H7 (cell line): ENCODE measurements around the gene TCF20. TPM values are rescaled to one million over a fixed set of nuclear protein-coding genes. Genes with fewer than 3 reads are reported as not detected.

ENCODE experiments used
- DNase-seq: peaks from one replicate; pipeline ENCODE4 v3.0.0; 2012
- H3K27me3 ChIP-seq: 2 replicates; pipeline ENCODE4 v1.6.0; 2011; ENCODE audit warnings: mild to moderate bottlenecking, low read length; ENCODE audit not compliant: control insufficient read depth, insufficient read depth
- H3K36me3 ChIP-seq: replicated peaks from 2 replicates; pipeline ENCODE4 v1.5.1; 2011; ENCODE audit warnings: low read length; ENCODE audit not compliant: control insufficient read depth, insufficient read depth
- H3K4me3 ChIP-seq: 2 replicates; pipeline ENCODE4 v1.5.1; 2011; ENCODE audit warnings: low read depth, mild to moderate bottlenecking, control low read depth, low read length, moderate library complexity; ENCODE audit not compliant: insufficient read depth
- total RNA-seq: library from RNA; depleted of rRNA; stranded (reverse); fragments of >200 nt; shearing (Covaris generic); gene quantifications from 2 replicates; pipeline ENCODE4 v1.2.3, GENCODE V29; 2014

TCF20 gene
- total RNA-seq, 1 experiment from 2014 or later = 39.8 TPM

GRCh38 chr22:42282252-42282942, 11.9 kb upstream of the TCF20 start:
- Histone ChIP-seq H3K4me3 (no peak overlapping the region), H3K27me3 (peaks cover 11% of the 10 kb centered on the region), H3K36me3 (no peaks in the 10 kb centered on the region)
- DNase-seq = peak; percentile 73

- Histone ChIP-seq H3K36me3 (no peaks in the 10 kb centered on the region), H3K27me3 (peaks cover 11% of the 10 kb centered on the region), H3K4me3 (no peak overlapping the region)
- DNase-seq = no peak
These were observed 11.3 kb upstream of the TCF20 start for GRCh38 chr22:42281706-42282251.

- H3K4me3 ChIP-seq = no peak overlapping the region
- DNase-seq = peak; percentile 24
- H3K27me3 ChIP-seq = peaks cover 11% of the 10 kb centered on the region
- H3K36me3 ChIP-seq = no peaks in the 10 kb centered on the region
These were observed 10.8 kb upstream of the TCF20 start for GRCh38 chr22:42281284-42281683.

- H3K27me3 ChIP-seq = peaks cover 11% of the 10 kb centered on the region
- no peaks in the 10 kb centered on the region for H3K36me3 ChIP-seq
- no peak for DNase-seq
- H3K4me3 ChIP-seq = no peak overlapping the region
These were observed 10.4 kb upstream of the TCF20 start for GRCh38 chr22:42280836-42281235.

GRCh38 chr22:42280140-42280539, 9.7 kb upstream of the TCF20 start:
- H3K4me3 ChIP-seq = no peak overlapping the region
- H3K36me3 ChIP-seq = no peaks in the 10 kb centered on the region
- DNase-seq = peak; percentile 34
- peaks cover 11% of the 10 kb centered on the region for H3K27me3 ChIP-seq

GRCh38 chr22:42279425-42280020, 9.1 kb upstream of the TCF20 start:
- peaks cover 11% of the 10 kb centered on the region for H3K27me3 ChIP-seq
- peak; percentile 21 for DNase-seq
- no peaks in the 10 kb centered on the region for H3K36me3 ChIP-seq
- H3K4me3 ChIP-seq = no peak overlapping the region

GRCh38 chr22:42277988-42278776, 7.7 kb upstream of the TCF20 start:
- Histone ChIP-seq H3K36me3 (no peaks in the 10 kb centered on the region), H3K4me3 (no peak overlapping the region), H3K27me3 (peaks cover 2% of the 10 kb centered on the region; the same call in 1 of the 2 replicates)
- DNase-seq = peak; percentile 75

- Histone ChIP-seq H3K36me3 (no peaks in the 10 kb centered on the region), H3K4me3 (no peak overlapping the region), H3K27me3 (no peaks in the 10 kb centered on the region; the same call in none of the 2 replicates)
- no peak for DNase-seq
These were observed 6.8 kb upstream of the TCF20 start for GRCh38 chr22:42277232-42277753.

GRCh38 chr22:42275970-42276369, 5.5 kb upstream of the TCF20 start:
- Histone ChIP-seq H3K27me3 (peaks cover 5% of the 10 kb centered on the region), H3K36me3 (no peaks in the 10 kb centered on the region), H3K4me3 (no peak overlapping the region)
- DNase-seq = peak; percentile 75

GRCh38 chr22:42275176-42275575, 4.7 kb upstream of the TCF20 start:
- Histone ChIP-seq H3K4me3 (no peak overlapping the region), H3K36me3 (no peaks in the 10 kb centered on the region), H3K27me3 (peaks cover 5% of the 10 kb centered on the region)
- DNase-seq = peak; percentile 65

GRCh38 chr22:42273855-42274451, 3.5 kb upstream of the TCF20 start:
- Histone ChIP-seq H3K4me3 (no peak overlapping the region), H3K36me3 (no peaks in the 10 kb centered on the region), H3K27me3 (peaks cover 5% of the 10 kb centered on the region)
- peak; percentile 66 for DNase-seq

- H3K27me3 ChIP-seq = peaks cover 5% of the 10 kb centered on the region
- no peak overlapping the region for H3K4me3 ChIP-seq
- H3K36me3 ChIP-seq = no peaks in the 10 kb centered on the region
- no peak for DNase-seq
These were observed 2.1 kb upstream of the TCF20 start for GRCh38 chr22:42272431-42272999.

GRCh38 chr22:42271906-42272305, 1.5 kb upstream of the TCF20 start:
- H3K36me3 ChIP-seq = no peaks in the 10 kb centered on the region
- no peak overlapping the region for H3K4me3 ChIP-seq
- H3K27me3 ChIP-seq = peaks cover 5% of the 10 kb centered on the region
- DNase-seq = no peak
